ENCODE results near the gene PGLYRP4.

Gene PGLYRP4

GRCh38 chr1:153348511-153349362 is at the start of gene PGLYRP4:
Gene PGLYRP4, minus strand, starts transcription at chr1:153348841. Its CDS starts 909 bp downstream, at chr1:153347932.
- no peak for DNase-seq

GRCh38 chr1:153397924-153398651 is 49.4 kb upstream of the PGLYRP4 start:
- no peak for DNase-seq

DNA sequence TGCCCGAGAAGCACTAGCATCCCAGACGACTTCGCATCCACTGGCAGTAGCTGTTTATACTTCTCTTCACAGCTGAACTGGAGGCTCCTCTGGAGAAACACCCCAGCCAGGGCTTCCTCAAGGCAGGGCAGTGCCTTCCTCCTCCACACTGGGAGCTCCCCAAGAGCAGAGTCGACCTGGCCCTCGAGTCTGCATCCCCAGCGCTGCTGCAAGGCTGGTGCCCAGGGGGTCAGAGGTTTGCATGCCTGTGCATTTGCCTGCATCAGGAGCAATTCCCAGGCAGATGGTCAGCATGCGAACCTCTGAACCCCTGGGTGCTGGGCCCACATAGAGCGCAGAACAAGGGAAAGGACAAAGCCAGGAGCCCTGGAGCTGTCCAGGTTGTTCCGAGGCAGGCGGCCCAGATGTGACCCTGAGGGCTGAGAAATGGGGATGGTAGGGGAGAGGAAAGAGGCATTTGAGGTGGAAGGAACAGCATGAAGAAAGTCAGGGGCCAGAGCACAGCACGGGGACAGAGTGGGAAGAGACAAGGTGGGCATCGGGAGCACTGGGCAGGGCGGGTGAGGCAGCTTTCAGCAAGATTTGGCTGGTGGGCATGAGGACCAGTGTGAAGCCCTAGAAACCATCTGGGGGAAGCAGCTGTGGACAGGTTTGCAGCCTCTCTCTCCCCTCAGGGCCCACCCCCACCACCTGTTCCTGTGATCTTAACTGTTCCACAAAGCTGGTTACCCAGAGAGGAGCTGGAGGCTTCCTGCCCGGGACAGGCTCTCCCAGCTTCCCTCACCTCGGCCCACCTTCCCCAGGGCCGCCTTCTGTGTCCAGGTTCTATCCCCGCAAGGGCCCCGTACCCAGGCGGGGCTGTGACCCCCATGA is 48.6 kb upstream of the PGLYRP4 start:
- DNase-seq = no peak

DNA sequence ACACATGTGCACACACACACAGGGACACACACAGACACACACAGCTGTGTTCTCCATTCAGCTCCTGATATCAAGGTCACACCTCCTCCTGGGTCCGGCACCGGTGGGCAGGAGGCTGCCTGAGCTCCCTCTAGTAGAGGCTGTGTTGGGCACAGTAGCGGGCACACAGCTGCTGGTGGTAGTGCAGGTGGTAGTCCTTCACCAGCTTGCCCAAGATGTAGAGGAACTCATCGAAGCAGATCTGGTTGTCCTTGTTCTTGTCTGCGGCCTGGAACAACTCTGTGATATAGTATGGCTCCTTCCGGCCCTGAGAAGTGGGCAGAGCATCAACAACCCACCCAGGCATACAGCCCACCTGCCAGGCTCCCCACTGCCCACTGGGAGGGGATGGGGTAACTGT is 47.8 kb upstream of the PGLYRP4 start:
- no peak for DNase-seq

- no peak for DNase-seq
These were observed 47.1 kb upstream of the PGLYRP4 start for GRCh38 chr1:153395776-153396175.

DNA sequence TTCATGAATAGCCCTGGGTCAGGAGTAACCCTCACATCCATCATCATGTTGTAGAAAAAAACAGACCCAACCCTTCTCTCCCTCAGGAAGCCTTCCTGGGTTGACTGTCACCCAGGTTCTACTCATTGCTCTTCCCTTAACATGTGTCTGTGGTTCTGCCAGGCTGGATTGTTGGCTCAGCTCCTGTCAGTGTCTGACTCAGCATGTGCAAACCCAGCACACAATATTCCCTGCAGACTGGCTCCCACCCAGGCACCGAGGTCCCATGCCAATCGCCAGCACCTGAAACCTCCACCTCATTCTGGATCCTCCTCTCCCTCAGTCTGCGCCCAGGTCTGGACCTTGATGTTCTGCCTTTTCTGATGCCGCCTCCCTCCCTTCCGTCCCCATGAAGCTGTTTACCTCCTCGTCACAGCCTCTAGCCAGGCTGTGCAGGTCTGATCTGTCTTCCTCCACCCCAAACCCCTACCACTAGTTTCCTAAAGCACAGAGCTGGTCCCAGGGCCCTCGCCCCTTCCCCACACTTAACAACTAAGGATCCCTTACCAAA is 46.6 kb upstream of the PGLYRP4 start:
- no peak for DNase-seq

DNA sequence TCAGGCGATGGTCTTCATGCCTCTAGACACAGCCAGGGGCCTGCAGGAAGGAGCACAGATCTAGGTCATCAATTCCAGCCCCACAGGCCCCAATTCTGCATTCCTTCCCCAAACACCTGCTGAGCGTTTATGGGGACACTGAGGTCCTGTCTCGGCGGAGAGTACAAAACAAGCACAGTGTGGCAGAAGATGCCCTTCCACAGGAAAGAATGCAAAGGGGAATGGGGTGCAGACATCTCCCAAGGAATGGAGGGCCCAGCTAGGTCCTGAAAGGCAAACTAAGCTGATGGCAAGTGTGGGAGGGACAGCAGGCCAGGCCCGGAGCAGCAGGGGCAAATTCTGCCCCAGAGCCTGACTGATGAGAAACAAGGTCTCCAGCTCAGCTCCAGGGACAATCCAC is 45.8 kb upstream of the PGLYRP4 start:
- DNase-seq = no peak

DNA sequence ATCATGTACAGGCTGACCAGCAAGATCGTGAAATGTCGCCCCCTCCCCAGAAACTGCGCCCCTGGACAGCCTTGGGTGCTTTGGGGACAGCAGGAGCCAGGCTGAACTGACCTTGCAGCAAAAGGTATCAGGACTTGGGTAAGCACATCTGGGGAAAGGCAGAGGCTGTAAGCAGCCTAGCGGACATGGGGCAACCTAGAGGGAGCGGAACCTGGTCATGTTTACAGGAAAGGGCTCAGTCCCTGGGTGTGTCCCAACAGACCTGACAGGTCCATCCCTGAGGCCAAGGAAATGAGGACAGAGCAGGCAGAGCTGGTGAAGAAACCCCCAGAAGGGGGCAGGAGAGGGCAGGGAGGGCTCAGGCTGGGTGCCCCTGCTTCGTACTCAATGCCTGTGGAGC is 45.3 kb upstream of the PGLYRP4 start:
- no peak for DNase-seq

DNA sequence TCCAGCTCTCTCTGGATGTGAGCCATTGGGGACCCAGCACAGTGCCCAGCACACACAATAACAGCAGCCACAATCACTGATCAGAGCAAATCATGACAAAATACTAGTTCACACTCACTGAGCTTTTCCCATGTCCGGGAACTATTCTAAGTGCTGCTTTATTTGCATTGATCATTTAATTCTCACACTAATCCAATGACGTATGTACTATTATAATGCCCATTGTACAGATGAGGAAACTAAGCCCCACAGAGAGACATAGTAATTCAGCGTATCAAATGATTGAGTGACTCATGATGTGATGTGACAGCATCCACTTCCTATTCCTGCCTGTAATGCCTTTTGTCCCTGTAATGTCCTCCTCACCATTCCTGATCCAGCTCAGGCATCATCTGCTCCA is 44.2 kb upstream of the PGLYRP4 start:
- DNase-seq = no peak

GRCh38 chr1:153392258-153392657 is 43.6 kb upstream of the PGLYRP4 start:
- no peak for DNase-seq

- DNase-seq = no peak
These were observed 42.5 kb upstream of the PGLYRP4 start, which contains the start of gene S100A8 for GRCh38 chr1:153390938-153391710. Gene S100A8, minus strand, starts transcription at chr1:153391073. Its CDS starts 538 bp downstream, at chr1:153390535.

DNA sequence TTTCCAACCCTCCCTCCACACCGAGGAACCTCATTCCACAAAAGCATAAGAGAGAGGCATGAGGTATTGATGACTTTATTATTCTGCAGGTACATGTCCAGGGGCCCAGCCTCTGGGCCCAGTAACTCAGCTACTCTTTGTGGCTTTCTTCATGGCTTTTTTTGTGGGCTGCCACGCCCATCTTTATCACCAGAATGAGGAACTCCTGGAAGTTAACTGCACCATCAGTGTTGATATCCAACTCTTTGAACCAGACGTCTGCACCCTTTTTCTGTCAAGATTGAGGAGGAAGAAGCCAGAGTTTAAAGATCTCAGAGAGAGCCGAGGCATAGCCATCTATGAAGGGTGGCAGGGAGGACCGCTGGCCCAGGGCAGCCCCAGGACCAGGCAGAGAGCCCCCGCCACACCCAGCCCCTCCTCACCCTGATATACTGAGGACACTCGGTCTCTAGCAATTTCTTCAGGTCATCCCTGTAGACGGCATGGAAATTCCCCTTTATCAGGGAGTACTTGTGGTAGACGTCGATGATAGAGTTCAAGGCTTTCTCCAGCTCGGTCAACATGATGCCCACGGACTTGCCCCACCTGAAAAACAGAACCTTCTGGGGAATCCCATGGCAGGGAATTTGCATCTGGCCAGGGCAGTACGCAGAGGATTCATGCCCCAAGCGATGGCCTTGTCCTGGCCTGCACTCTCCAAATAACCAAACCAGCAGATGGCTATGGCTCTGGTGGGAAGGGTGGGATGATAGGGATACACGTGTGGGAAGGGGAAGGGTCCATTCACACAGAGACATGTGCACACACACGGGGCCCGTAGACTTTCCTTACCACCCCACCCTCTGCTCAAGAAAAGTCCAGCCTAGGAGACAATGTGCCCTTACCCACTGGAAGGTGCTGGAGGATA is 41.6 kb upstream of the PGLYRP4 start:
- DNase-seq = no peak

DNA sequence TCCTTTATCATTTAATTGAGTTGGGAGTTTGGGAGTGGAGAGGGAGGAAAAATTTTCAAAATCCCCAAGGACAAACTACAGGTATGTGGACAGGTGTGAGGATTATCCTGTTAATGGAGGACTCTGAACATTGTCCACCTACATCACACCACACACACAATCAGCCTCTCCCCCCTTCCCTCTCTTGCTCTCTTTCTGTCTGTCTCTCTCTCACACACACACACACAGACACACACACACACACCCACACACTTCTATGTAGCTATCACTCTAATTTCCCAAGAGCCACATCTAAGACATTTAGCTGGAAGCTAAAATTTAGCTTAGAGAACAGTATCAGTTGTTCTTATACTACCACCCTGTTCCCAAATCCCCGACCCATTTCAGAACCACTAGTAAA is 40.8 kb upstream of the PGLYRP4 start:
- no peak for DNase-seq

- DNase-seq = no peak
These were observed 39.1 kb upstream of the PGLYRP4 start for GRCh38 chr1:153387785-153388184.

DNA sequence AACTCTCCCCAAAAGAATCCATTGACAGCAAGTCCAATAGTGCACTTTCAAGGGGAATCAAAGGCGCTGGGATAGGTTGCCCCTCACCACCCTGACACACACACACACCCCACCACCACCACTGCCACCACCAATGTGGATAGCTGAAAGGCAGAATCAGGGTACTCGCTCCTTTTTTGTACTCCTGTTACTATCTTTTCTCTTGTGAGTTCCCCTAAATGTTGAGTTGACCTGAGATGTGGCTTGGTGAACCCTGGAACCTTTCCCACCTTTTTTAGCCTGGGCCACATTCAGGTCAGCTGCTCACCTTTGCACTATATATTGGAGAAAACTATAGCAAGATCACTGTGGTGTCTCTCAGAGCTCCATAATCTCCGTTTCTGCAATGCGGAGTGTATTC is 38.4 kb upstream of the PGLYRP4 start:
- no peak for DNase-seq

GRCh38 chr1:153386500-153386901 is 37.9 kb upstream of the PGLYRP4 start:
- DNase-seq = no peak

GRCh38 chr1:153384958-153385580 is 36.4 kb upstream of the PGLYRP4 start:
- no peak for DNase-seq

GRCh38 chr1:153380711-153381110 is 32.1 kb upstream of the PGLYRP4 start:
- DNase-seq = no peak

DNA sequence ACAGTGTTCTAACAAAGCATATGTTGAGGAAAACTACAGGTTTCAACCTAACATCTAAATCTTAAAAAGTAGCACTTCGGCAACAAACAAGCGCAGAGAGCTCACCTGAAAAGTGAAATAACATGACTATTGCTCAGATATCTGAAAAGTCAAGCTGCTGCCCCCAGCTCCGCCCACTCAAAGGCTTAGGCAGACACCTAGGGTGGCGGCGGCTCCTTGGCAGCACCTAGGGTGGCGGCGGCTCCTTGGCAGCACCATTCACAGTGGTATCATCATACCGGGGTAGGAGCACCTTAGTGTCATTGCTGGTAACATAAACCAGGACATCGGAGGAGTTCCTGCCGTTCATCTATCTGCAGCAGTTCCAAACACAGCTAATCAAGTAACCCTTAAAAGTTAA is 30.9 kb upstream of the PGLYRP4 start:
- no peak for DNase-seq

- no peak for DNase-seq
These were observed 26.9 kb upstream of the PGLYRP4 start, which contains the start of gene S100A12 for GRCh38 chr1:153375511-153375910. Gene S100A12, minus strand, starts transcription at chr1:153375621. Its CDS starts 1,029 bp downstream, at chr1:153374592.
